B cell (primary cell): Measurements from ENCODE around the gene KCNJ6. TPM values are rescaled to one million over a fixed set of nuclear protein-coding genes. Genes with fewer than 3 reads are reported as not detected.

ENCODE experiments used
- ATAC-seq: fragments of 200-7000 bp; cut with Tn5 transposase; one replicate; pipeline ENCODE4 v1.10.0; 2021; ENCODE audit warnings: low read depth, mild to moderate bottlenecking, moderate number of reproducible peaks, moderate library complexity
- CTCF ChIA-PET: fragments of 350-600 bp; sonication (Branson Sonifier 250); formaldehyde crosslinking; loops from one replicate; lab custom pipeline; 2021; ENCODE audit warnings: antibody characterized with exemption, inconsistent platforms; lab: Charles Lee
- POLR2A ChIA-PET: fragments of 350-600 bp; sonication (Branson Sonifier 250); formaldehyde crosslinking; loops from one replicate; lab custom pipeline; 2021; ENCODE audit warnings: antibody characterized with exemption; lab: Charles Lee
- DNase-seq: peaks from one replicate; pipeline ENCODE4 v3.0.0; 2013
- H2AFZ ChIP-seq: 2 replicates; pipeline ENCODE4 v1.6.1; 2012; ENCODE audit warnings: mild to moderate bottlenecking, low read depth, low read length; ENCODE audit not compliant: insufficient read depth, poor library complexity, severe bottlenecking
- H3K27ac ChIP-seq, 2 donors: 1 replicate in 1 of 2; 2 replicates in 1 of 2; pipeline ENCODE4 v1.5.1; 2012 to 2013; ENCODE audit warnings: low read length in 2 of 2, mild to moderate bottlenecking in 2 of 2, moderate library complexity in 1 of 2
- H3K27me3 ChIP-seq, 4 experiments: fragments of 200-600 bp in 1 of 4; sonication (generic) in 1 of 4; replicated peaks in 1 of 4; 1 replicate in 2 of 4; 2 replicates in 2 of 4; pipeline versions ENCODE4 v1.6.1 to v1.7.0; 2013 to 2016; ENCODE audit warnings: low read length in 3 of 4, mild to moderate bottlenecking in 2 of 4, mixed read lengths in 1 of 4, moderate library complexity in 1 of 4; ENCODE audit not compliant: insufficient read depth in 4 of 4, control insufficient read depth in 3 of 4; ENCODE audit errors: control extremely low read depth in 1 of 4
- H3K36me3 ChIP-seq, 2 experiments: replicated peaks in 1 of 2; 1 replicate in 1 of 2; 2 replicates in 1 of 2; pipeline versions ENCODE4 v1.6.1 to v1.7.1; 2013; ENCODE audit warnings: low read length in 1 of 2; ENCODE audit not compliant: insufficient read depth in 2 of 2, control insufficient read depth in 1 of 2; ENCODE audit errors: control extremely low read depth in 1 of 2, extremely low read depth in 1 of 2
- H3K4me1 ChIP-seq, 2 donors: fragments of 200-600 bp in 1 of 2; sonication (generic) in 1 of 2; 1 replicate in 1 of 2; 2 replicates in 1 of 2; pipeline versions ENCODE4 v1.5.1 to v1.6.1; 2013 to 2017; ENCODE audit warnings: low read length in 2 of 2; ENCODE audit not compliant: control insufficient read depth in 2 of 2, insufficient read depth in 2 of 2
- H3K4me2 ChIP-seq: replicated peaks from 2 replicates; pipeline ENCODE3; 2012; ENCODE audit warnings: mild to moderate bottlenecking, low read depth, low read length; ENCODE audit not compliant: poor library complexity, severe bottlenecking
- H3K4me3 ChIP-seq, 5 experiments: fragments of 200-600 bp in 1 of 5; sonication (generic) in 1 of 5; 1 replicate in 3 of 5; 2 replicates in 2 of 5; pipeline versions ENCODE4 v1.5.1 to v1.7.0; 2011 to 2016; ENCODE audit warnings: low read length in 4 of 5, mild to moderate bottlenecking in 4 of 5, low read depth in 2 of 5, control low read depth in 1 of 5, moderate library complexity in 1 of 5; ENCODE audit not compliant: insufficient read depth in 1 of 5; ENCODE audit errors: control extremely low read depth in 1 of 5, extremely low read depth in 1 of 5
- H3K79me2 ChIP-seq: fragments of 200-600 bp; sonication (generic); one replicate; pipeline ENCODE4 v1.6.0; 2016; ENCODE audit warnings: low read length; ENCODE audit not compliant: control insufficient read depth, insufficient read depth
- H3K9ac ChIP-seq: fragments of 200-600 bp; sonication (generic); 2 replicates; pipeline ENCODE4 v1.6.1; 2017; ENCODE audit warnings: mild to moderate bottlenecking, low read length, moderate library complexity
- H3K9me3 ChIP-seq, 3 donors: one replicate each; pipeline versions ENCODE4 v1.6.1 to v1.7.1; 2013; ENCODE audit warnings: low read length in 2 of 3; ENCODE audit not compliant: control insufficient read depth in 2 of 3, insufficient read depth in 1 of 3; ENCODE audit errors: control extremely low read depth in 1 of 3
- H4K20me1 ChIP-seq: 2 replicates; pipeline ENCODE4 v1.6.0; 2012; ENCODE audit warnings: mild to moderate bottlenecking, low read length; ENCODE audit not compliant: insufficient read depth, control insufficient read depth, poor library complexity, severe bottlenecking
- H3K27ac Mint-ChIP-seq: one replicate; pipeline ENCODE4 v1.8.0; 2021; ENCODE audit warnings: mixed read lengths
- H3K27me3 Mint-ChIP-seq: one replicate; pipeline ENCODE4 v1.8.0; 2021; ENCODE audit warnings: mixed read lengths
- H3K4me1 Mint-ChIP-seq: one replicate; pipeline ENCODE4 v1.8.0; 2021; ENCODE audit warnings: mixed read lengths
- H3K4me3 Mint-ChIP-seq: one replicate; pipeline ENCODE4 v1.8.0; 2021; ENCODE audit warnings: mixed read lengths
- H3K9me3 Mint-ChIP-seq: one replicate; pipeline ENCODE4 v1.8.0; 2022; ENCODE audit warnings: mixed read lengths; ENCODE audit not compliant: insufficient read depth
- EZH2 ChIP-seq: IDR thresholded peaks from 2 replicates; pipeline ENCODE4 v1.6.1; 2012; ENCODE audit warnings: borderline replicate concordance, low read depth, mild to moderate bottlenecking, moderate library complexity, low read length; ENCODE audit not compliant: insufficient read depth, poor library complexity, severe bottlenecking
- WGBS: methylation state at CpG from one replicate; pipeline ENCODE4 v1.1.5; 2013; ENCODE audit warnings: missing lambda C conversion rate; ENCODE audit not compliant: insufficient coverage; 5-methylcytosine and 5-hydroxymethylcytosine counted together
- intact Hi-C: fragments of 100-400 bp; cut with micrococcal nuclease; formaldehyde crosslinking; loops from one replicate; pipeline ENCODE4 v1.10.0; 2022
- polyA plus RNA-seq: library from polyadenylated mRNA; depleted of rRNA; stranded (reverse); fragments of >200 nt; gene quantifications from 2 replicates; pipeline ENCODE4 v1.2.3, GENCODE V29; 2012
- total RNA-seq, 2 donors: library from RNA; stranded (reverse); fragments of 120-200 nt in 1 of 2; gene quantifications; 1 replicate in 1 of 2; 2 replicates in 1 of 2; pipeline versions ENCODE4 v1.2.3 to v1.2.4, GENCODE V29; 2013 to 2022
- TF ChIP-seq, protein P1 (sequence below): fragments of 200-600 bp; IDR thresholded peaks from one replicate; pipeline ENCODE4 v1.8.0; 2022; ENCODE audit warnings: antibody characterized with exemption, mild to moderate bottlenecking

Gene KCNJ6
- total and polyA plus RNA-seq, 2 donors (not counting 1 experiment from before 2014, with no cell fraction given): not detected

DNA sequence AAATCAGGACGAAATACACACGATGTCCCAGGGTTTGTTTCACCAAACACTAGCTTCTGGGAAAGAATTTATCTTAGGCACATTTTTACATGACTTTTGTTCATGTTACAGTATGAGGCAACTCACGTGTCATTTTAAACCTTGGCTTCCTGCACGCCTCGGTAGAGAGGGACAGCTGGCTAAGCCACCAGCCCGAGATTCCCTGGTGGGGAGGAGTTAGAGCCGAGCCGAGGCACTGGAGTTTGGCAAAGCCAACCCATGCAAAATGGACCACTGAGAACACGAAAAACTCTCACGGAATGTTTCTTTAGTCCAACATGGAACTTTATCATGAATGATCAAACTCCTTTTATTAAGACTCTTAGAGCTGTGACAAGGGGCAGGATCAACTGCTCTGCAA lies 309.7 kb downstream of the KCNJ6 start:
- Histone ChIP-seq H3K4me2 (no peak overlapping the region), H4K20me1 (no peaks in the 10 kb centered on the region), H3K9ac (no peak overlapping the region), H3K36me3 (no peaks in the 10 kb centered on the region), H3K4me3 (no peak overlapping the region), H3K27me3 (peaks cover 0 to 5% (median 2%) of the 10 kb centered on the region in 4 experiments), H2AFZ (no peak overlapping the region), H3K4me1 (no peaks in the 10 kb centered on the region), H3K27ac (no peak overlapping the region), H3K9me3 (no peaks in the 10 kb centered on the region), H3K79me2 (no peaks in the 10 kb centered on the region)
- POLR2A ChIA-PET: no interaction called here
- intact Hi-C loops: no loop called here
- DNase-seq (no peak), ATAC-seq (no peak)
- Mint-ChIP-seq H3K9me3 (no peaks in the 10 kb centered on the region), H3K4me1 (no peaks in the 10 kb centered on the region), H3K27me3 (peaks cover 34% of the 10 kb centered on the region), H3K27ac (no peak overlapping the region), H3K4me3 (no peak overlapping the region)
- CTCF ChIA-PET: no interaction called here
- 86% methylated on average over 5 of the region's 10 CpGs for WGBS
- no peak for TF ChIP-seq EZH2
- TF ChIP-seq, protein P1, sequence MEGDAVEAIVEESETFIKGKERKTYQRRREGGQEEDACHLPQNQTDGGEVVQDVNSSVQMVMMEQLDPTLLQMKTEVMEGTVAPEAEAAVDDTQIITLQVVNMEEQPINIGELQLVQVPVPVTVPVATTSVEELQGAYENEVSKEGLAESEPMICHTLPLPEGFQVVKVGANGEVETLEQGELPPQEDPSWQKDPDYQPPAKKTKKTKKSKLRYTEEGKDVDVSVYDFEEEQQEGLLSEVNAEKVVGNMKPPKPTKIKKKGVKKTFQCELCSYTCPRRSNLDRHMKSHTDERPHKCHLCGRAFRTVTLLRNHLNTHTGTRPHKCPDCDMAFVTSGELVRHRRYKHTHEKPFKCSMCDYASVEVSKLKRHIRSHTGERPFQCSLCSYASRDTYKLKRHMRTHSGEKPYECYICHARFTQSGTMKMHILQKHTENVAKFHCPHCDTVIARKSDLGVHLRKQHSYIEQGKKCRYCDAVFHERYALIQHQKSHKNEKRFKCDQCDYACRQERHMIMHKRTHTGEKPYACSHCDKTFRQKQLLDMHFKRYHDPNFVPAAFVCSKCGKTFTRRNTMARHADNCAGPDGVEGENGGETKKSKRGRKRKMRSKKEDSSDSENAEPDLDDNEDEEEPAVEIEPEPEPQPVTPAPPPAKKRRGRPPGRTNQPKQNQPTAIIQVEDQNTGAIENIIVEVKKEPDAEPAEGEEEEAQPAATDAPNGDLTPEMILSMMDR: no peak

DNA sequence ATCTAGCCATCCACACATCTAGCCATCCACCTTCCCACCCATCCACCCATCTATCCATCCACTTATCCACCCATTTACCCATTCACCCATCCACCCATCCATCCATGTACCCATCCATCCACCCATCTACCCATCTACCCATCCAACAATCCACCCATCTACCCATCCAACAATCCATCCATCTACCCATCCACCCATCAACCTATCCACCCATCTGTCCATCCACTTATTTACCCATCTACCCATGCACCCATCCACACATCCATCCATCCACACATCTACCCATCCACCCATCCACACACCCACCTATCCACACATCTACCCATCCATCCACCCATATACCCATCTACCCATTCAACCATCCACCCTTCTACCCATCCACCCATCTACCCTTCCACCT lies 311.3 kb downstream of the KCNJ6 start:
- POLR2A ChIA-PET: no interaction called here
- no peak for ATAC-seq
- H3K27me3 Mint-ChIP-seq: peaks cover 32% of the 10 kb centered on the region

More for the DNA sequence above, 311.3 kb downstream of the KCNJ6 start:
- no peak overlapping the region for H3K4me2 ChIP-seq
- no peaks in the 10 kb centered on the region for H3K9me3 Mint-ChIP-seq
- H3K4me3 ChIP-seq: no peak overlapping the region
- no peak overlapping the region for H3K27ac Mint-ChIP-seq
- no peak overlapping the region for H3K27ac ChIP-seq
- H3K79me2 ChIP-seq: no peaks in the 10 kb centered on the region
- intact Hi-C loops: no loop called here
- H4K20me1 ChIP-seq: no peaks in the 10 kb centered on the region
- no peaks in the 10 kb centered on the region for H3K36me3 ChIP-seq
- TF ChIP-seq EZH2: no peak
- TF ChIP-seq, protein P1: no peak
- no peak overlapping the region for H3K9ac ChIP-seq
- no peak overlapping the region for H2AFZ ChIP-seq
- H3K4me3 Mint-ChIP-seq: no peak overlapping the region
- DNase-seq: no peak
- peaks cover 0 to 5% (median 0%) of the 10 kb centered on the region in 4 experiments for H3K27me3 ChIP-seq
- CTCF ChIA-PET: no interaction called here
- no peaks in the 10 kb centered on the region for H3K4me1 Mint-ChIP-seq
- no peaks in the 10 kb centered on the region for H3K4me1 ChIP-seq
- no peaks in the 10 kb centered on the region for H3K9me3 ChIP-seq
